ENCODE data around the gene NELL2.

NELL2 gene

GRCh38 chr12:44618946-44619345, 257.2 kb downstream of the NELL2 start:
- DNase-seq (ENCODE audit: low read depth in 2 of 2): no peak

GRCh38 chr12:44616402-44616801, 259.7 kb downstream of the NELL2 start:
- no peak for DNase-seq (ENCODE audit: low read depth in 2 of 2)

- no peak for DNase-seq (ENCODE audit: low read depth in 2 of 2)
These were observed 264.6 kb downstream of the NELL2 start for GRCh38 chr12:44611538-44611937.

GRCh38 chr12:44603701-44604100, 272.4 kb downstream of the NELL2 start:
- no peak for DNase-seq (ENCODE audit: low read depth in 2 of 2)

- DNase-seq (ENCODE audit: low read depth in 2 of 2): no peak
These were observed 283.5 kb downstream of the NELL2 start for GRCh38 chr12:44592626-44593025.

- no peak for DNase-seq (ENCODE audit: low read depth in 2 of 2)
These were observed 286.4 kb downstream of the NELL2 start for GRCh38 chr12:44589697-44590096.

GRCh38 chr12:44588651-44589050, 287.5 kb downstream of the NELL2 start:
- DNase-seq (ENCODE audit: low read depth in 2 of 2): no peak

- no peak for DNase-seq (ENCODE audit: low read depth in 2 of 2)
These were observed 291.5 kb downstream of the NELL2 start for GRCh38 chr12:44584625-44585024.

- DNase-seq (ENCODE audit: low read depth in 2 of 2): no peak
These were observed 293.6 kb downstream of the NELL2 start for GRCh38 chr12:44582521-44582920.

GRCh38 chr12:44581642-44582242, 294.4 kb downstream of the NELL2 start:
- no peak for DNase-seq (ENCODE audit: low read depth in 2 of 2)

GRCh38 chr12:44574586-44574985, 301.5 kb downstream of the NELL2 start:
- no peak for DNase-seq (ENCODE audit: low read depth in 2 of 2)

GRCh38 chr12:44573723-44574122, 302.4 kb downstream of the NELL2 start:
- no peak for DNase-seq (ENCODE audit: low read depth in 2 of 2)

- no peak for DNase-seq (ENCODE audit: low read depth in 2 of 2)
These were observed 305.0 kb downstream of the NELL2 start for GRCh38 chr12:44571006-44571550.

GRCh38 chr12:44570036-44570583, 306.0 kb downstream of the NELL2 start:
- no peak for DNase-seq (ENCODE audit: low read depth in 2 of 2)

GRCh38 chr12:44565163-44565562, 311.0 kb downstream of the NELL2 start:
- DNase-seq (ENCODE audit: low read depth in 2 of 2): no peak

- no peak for DNase-seq (ENCODE audit: low read depth in 2 of 2)
These were observed 312.6 kb downstream of the NELL2 start for GRCh38 chr12:44563486-44563885.

- no peak for DNase-seq (ENCODE audit: low read depth in 2 of 2)
These were observed 317.6 kb downstream of the NELL2 start for GRCh38 chr12:44558340-44559100.

- no peak for DNase-seq (ENCODE audit: low read depth in 2 of 2)
These were observed 320.7 kb downstream of the NELL2 start for GRCh38 chr12:44555454-44555853.

- DNase-seq (ENCODE audit: low read depth in 2 of 2): no peak
These were observed 324.5 kb downstream of the NELL2 start for GRCh38 chr12:44551631-44552030.

- no peak for DNase-seq (ENCODE audit: low read depth in 2 of 2)
These were observed 325.7 kb downstream of the NELL2 start for GRCh38 chr12:44550377-44550776.

- no peak for DNase-seq (ENCODE audit: low read depth in 2 of 2)
These were observed 330.1 kb downstream of the NELL2 start for GRCh38 chr12:44546060-44546459.

GRCh38 chr12:44544018-44544417, 332.1 kb downstream of the NELL2 start:
- DNase-seq (ENCODE audit: low read depth in 2 of 2): no peak

- no peak for DNase-seq (ENCODE audit: low read depth in 2 of 2)
These were observed 333.4 kb downstream of the NELL2 start for GRCh38 chr12:44542716-44543115.

All from stimulated activated CD8-positive, alpha-beta memory T cell treated with anti-CD3 and anti-CD28 coated beads, Interleukin-7, amount 100 ng/mL, for 1 hour (primary cell).